Natural killer cell treated with Interleukin-12 subunit alpha and Interleukin-12 subunit beta and Interleukin-15 and Interleukin-18, amount 100 ng/mL, for 72 hours (primary cell): ENCODE data around the gene FLCN. TPM values are rescaled to one million over a fixed set of nuclear protein-coding genes. Genes with fewer than 3 reads are reported as not detected.

ENCODE experiments used
- ATAC-seq, 2 donors: fragments of 150-1000 bp; cut with Tn5 transposase in 1 of 2; sonication (Bioruptor Pico), chemical (Tn5 transposase) in 1 of 2; 2 replicates each; pipeline ENCODE4 v1.10.0; 2021
- DNase-seq: peaks from one replicate; pipeline ENCODE4 v3.0.0; 2022; ENCODE audit warnings: low spot score
- H3K27ac Mint-ChIP-seq, 2 donors: 1 replicate in 1 of 2; 2 replicates in 1 of 2; pipeline ENCODE4 v1.8.0; 2022; ENCODE audit warnings: mixed read lengths in 2 of 2, mild to moderate bottlenecking in 1 of 2, moderate library complexity in 1 of 2
- H3K27me3 Mint-ChIP-seq, 2 donors: 1 replicate in 1 of 2; 2 replicates in 1 of 2; pipeline ENCODE4 v1.8.0; 2022; ENCODE audit warnings: mixed read lengths in 2 of 2
- H3K36me3 Mint-ChIP-seq: one replicate; pipeline ENCODE4 v1.8.0; 2022; ENCODE audit warnings: mixed read lengths
- H3K4me1 Mint-ChIP-seq, 2 donors: 1 replicate in 1 of 2; 2 replicates in 1 of 2; pipeline ENCODE4 v1.8.0; 2022; ENCODE audit warnings: low read depth in 2 of 2, mixed read lengths in 2 of 2, mild to moderate bottlenecking in 1 of 2
- H3K4me3 Mint-ChIP-seq: one replicate; pipeline ENCODE4 v1.8.0; 2022; ENCODE audit warnings: mixed read lengths
- H3K9me3 Mint-ChIP-seq: 2 replicates; pipeline ENCODE4 v1.8.0; 2022; ENCODE audit warnings: mixed read lengths
- total RNA-seq, 2 donors: library from RNA; stranded (reverse); gene quantifications; one replicate each; pipeline ENCODE4 v1.2.3, GENCODE V29; 2022

Gene FLCN
- total RNA-seq, 2 donors from 2014 or later, result 41.2 to 43.8 TPM

DNA sequence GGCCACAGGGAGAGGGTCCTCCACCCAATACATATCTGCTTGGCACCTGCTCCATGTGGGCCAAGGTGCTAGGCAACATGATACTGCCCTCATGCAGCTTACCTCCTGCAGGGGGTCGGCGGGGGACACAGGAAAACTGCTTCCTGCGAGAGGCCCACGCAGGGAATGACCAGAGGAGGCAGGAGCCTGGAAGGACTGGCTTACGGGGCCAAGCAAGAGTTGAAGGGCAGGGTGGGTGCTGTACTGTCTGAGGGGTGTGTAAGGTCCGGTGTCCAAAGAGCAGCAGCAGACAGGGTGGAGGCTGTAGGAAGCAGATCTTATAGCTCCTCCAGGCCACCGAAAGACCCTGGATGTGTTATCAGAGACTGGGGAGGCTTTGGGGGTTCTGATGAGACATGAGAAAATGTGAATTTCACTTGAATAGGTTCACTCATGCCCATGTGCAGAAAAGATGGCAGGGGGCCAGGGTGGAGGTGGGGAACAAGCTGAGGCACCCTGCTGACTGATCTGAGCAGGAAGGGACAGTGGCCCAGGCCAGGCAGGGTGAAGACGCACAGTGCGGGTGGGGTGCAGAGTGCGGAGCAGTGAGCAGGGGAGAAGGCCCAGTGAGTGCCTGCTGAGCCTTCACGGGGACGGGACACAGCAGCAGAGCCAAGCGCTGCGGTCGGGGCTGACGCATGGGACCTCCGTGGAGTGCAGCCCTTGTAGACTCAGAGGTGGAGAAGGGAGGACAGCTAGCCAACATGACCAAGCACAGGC, 8.3 kb downstream of the FLCN start:
- no peaks in the 10 kb centered on the region for H3K27me3 Mint-ChIP-seq
- peaks cover 11% of the 10 kb centered on the region for H3K36me3 Mint-ChIP-seq
- DNase-seq (no peak), ATAC-seq (no peak)
- H3K4me1 Mint-ChIP-seq, result peaks cover 0 to 10% of the 10 kb centered on the region in 2 donors
- no peaks in the 10 kb centered on the region for H3K9me3 Mint-ChIP-seq
- no peak overlapping the region for H3K4me3 Mint-ChIP-seq
- H3K27ac Mint-ChIP-seq, result no peak overlapping the region

DNA sequence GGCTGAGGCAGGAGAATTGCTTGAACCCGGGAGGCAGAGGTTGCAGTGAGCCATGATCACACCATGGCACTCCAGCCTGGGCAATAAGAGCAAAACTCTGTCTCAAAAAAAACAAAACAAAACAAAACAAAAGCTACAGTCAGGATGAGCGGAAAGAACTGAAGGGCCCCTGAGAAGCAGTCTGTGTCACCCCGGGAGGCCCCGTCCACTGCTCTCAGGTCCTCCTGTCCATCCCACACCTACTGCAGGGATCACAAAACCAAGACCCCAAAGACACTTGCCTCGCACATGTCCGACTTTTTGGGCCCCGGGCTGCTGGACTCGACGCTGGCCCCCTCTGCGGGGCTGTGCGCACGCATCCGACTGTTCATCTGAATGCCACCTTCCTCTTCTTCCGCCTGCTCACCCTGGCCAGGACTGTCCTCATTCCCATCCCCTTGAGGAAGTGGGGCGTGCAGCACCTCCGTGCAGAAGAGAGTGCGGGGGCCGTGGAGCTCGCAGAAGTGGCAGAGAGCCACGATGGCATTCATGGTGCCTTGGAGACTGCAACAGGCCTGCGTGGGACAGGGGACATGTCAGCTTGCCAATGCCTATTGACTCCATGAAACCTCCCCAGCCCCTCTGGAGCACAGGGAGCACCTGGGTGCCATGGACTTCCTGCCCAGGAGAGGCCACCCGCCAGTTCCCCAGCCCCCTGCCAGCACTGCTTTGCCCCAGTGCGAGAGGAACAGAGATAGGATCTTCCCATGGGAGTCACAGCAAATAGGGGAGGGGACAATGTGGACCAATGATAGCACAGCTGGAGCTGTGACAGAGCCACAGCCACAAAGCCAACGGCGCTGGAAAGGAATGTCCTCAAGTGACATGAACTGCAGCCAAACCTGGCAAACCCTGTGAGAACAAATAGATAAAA, 9.1 kb downstream of the FLCN start:
- ATAC-seq (no peak), DNase-seq (no peak)
- H3K36me3 Mint-ChIP-seq, result peaks cover 11% of the 10 kb centered on the region
- H3K27me3 Mint-ChIP-seq, result no peaks in the 10 kb centered on the region
- peaks cover 0 to 10% of the 10 kb centered on the region in 2 donors for H3K4me1 Mint-ChIP-seq
- H3K27ac Mint-ChIP-seq, result no peak overlapping the region
- H3K4me3 Mint-ChIP-seq, result no peak overlapping the region
- no peaks in the 10 kb centered on the region for H3K9me3 Mint-ChIP-seq

DNA sequence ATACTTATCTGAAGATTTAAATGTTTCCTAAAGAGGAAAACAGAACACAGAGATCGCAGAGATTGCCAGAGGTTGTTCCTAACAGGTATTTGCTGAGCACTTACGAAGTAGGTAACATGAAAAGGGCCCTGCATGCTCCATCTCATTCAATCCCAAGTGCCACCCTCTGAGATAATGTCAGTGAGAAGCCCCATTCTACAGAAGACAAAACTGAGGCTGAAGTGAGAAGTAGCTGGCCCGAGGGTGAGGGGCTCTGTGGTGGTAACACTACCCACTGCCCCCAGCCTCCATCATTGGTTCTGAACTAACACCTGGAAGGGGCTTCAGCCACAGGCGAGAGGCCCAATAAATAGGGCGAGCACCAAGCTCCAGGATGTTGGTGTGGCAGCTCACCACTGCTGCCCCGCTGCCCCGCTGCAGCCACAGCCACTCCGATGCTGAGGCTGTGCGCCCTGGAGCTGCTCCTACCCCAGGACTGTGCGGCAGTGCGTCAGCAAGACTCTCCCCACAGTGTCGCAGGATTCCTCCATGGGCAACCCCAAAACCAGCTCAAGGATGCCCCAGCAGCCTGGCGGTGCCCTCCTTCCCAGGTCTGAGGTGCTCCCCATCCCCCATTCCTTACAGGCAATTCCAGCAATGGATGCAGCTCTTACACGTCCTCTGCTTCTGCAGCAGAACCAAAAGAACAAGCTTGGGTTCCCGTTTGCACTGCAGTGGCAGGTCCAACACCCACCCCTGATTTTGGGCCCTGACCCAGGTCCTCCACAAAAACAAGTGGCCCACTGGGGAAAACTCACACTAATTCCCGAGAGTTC, 10.3 kb downstream of the FLCN start:
- DNase-seq (no peak), ATAC-seq (no peak)
- peaks cover 11% of the 10 kb centered on the region for H3K36me3 Mint-ChIP-seq
- H3K4me1 Mint-ChIP-seq, result peaks cover 0 to 8% of the 10 kb centered on the region in 2 donors
- H3K9me3 Mint-ChIP-seq, result no peaks in the 10 kb centered on the region
- no peak overlapping the region for H3K4me3 Mint-ChIP-seq
- H3K27ac Mint-ChIP-seq, result no peak overlapping the region
- H3K27me3 Mint-ChIP-seq, result no peaks in the 10 kb centered on the region

DNA sequence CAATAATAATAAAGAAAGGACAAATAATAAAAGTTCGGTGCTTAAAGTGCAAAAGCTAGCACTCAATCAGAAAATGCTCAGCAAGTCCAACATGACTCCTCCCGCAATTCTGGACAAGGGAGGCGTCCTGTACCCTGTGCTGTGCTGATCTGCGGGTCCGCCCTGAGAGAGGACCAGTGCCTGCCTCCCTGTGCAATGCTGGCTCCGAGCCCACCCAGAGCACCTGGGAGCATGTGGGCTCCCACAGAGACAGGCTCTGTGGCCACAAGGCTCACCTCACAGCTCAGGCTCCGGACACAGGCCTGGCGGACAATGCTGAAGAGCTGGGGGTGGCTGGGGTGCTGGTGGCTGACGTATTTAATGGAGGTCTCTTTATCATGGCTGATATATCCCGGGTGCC, 11.1 kb downstream of the FLCN start:
- no peak for ATAC-seq
- no peak for DNase-seq
- Mint-ChIP-seq H3K4me3 (no peak overlapping the region), H3K36me3 (peaks cover 11% of the 10 kb centered on the region), H3K9me3 (no peaks in the 10 kb centered on the region), H3K27ac (no peak overlapping the region), H3K27me3 (no peaks in the 10 kb centered on the region), H3K4me1 (peaks cover 0 to 6% of the 10 kb centered on the region in 2 donors)

DNA sequence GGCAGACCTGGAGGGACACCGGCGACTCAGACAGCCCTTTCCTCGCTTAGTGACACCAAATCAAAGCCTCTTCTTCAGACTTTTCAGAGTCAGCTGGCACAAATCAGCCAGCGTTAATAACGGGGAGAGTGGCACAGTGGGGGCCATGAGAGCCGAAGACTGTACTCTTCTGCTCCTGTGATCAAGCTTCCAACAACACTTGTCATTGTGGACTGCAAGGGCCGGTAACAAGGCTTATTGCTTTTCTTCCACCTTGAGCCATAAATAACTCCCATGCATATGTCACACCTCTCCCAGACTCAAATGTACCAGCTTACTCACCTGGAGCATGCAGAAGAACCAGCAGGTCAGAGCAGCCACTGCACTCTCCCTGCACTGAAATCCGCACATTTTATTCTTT, 12.8 kb downstream of the FLCN start:
- no peak for DNase-seq
- H3K9me3 Mint-ChIP-seq, result no peaks in the 10 kb centered on the region
- no peak overlapping the region for H3K27ac Mint-ChIP-seq
- H3K27me3 Mint-ChIP-seq, result no peaks in the 10 kb centered on the region
- peaks cover 7% of the 10 kb centered on the region for H3K36me3 Mint-ChIP-seq
- H3K4me3 Mint-ChIP-seq, result no peak overlapping the region
- peaks cover 0 to 3% of the 10 kb centered on the region in 2 donors for H3K4me1 Mint-ChIP-seq
- no peak for ATAC-seq

DNA sequence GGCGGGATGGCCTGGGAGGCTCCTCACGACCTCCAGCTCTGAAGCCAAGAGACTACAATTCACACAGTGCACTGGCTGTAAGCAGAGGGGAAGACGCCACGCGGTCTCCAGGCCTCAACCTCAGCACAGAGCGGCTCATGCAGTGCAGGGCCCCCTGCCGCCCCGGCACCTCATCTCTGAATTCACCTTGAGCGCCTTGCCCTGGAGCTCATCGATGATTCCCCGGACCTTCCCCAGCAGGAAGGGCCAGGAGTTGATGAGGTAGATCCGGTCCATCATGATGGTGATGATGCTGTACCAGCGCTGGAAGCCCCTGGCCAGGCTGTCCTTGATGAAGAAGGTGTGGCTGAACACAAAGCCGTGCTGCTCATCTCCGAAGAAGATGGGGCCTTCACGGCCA, 13.2 kb downstream of the FLCN start:
- H3K36me3 Mint-ChIP-seq, result peaks cover 6% of the 10 kb centered on the region
- ATAC-seq (no peak), DNase-seq (no peak)
- no peak overlapping the region for H3K27ac Mint-ChIP-seq
- H3K27me3 Mint-ChIP-seq, result no peaks in the 10 kb centered on the region
- H3K9me3 Mint-ChIP-seq, result no peaks in the 10 kb centered on the region
- H3K4me1 Mint-ChIP-seq, result peaks cover 0 to 3% of the 10 kb centered on the region in 2 donors
- no peak overlapping the region for H3K4me3 Mint-ChIP-seq

DNA sequence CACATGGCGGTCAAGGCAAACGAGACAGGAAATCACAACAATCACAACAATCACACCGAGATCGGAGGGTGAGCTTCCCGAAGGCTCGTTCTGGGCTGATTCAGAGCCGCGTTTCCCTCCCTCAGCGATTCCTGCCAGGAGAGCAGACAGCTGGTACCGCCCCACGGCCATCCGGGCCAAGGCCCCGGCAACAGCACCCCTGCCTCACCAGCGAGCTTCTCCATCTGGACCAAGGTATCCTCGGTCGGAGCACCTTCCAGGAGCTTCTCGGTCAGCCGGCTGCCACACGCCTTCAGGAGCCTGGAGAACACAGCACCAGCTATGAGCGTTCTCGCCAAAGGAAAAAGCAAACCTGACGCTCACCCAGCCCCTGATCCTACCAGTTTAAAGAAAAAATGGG, 15.6 kb downstream of the FLCN start:
- no peak overlapping the region for H3K4me3 Mint-ChIP-seq
- H3K27me3 Mint-ChIP-seq, result no peaks in the 10 kb centered on the region
- peaks cover 0 to 3% of the 10 kb centered on the region in 2 donors for H3K4me1 Mint-ChIP-seq
- peaks cover 16% of the 10 kb centered on the region for H3K36me3 Mint-ChIP-seq
- no peaks in the 10 kb centered on the region for H3K9me3 Mint-ChIP-seq
- ATAC-seq (no peak), DNase-seq (no peak)
- H3K27ac Mint-ChIP-seq, result no peak overlapping the region

DNA sequence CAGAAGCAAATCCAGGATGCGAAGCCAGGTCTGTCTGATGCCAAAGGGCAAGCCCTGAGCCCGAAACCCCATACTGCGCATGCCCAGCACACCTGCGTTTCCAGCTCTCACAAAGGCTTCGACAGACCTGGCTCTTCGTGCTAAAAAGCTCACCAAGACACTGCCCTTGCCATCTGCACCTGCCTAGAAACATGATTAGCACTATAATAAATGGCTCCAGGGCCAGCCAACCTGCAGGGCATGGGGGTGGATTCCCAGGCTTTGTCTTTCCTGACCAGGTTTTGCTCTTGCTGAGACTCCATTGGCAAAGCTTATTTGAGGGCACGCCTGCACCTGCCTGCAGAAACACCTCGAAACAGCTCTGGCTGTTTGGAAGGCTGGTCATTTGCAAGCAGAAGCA, 16.4 kb downstream of the FLCN start:
- Mint-ChIP-seq H3K4me3 (no peak overlapping the region), H3K36me3 (peaks cover 16% of the 10 kb centered on the region), H3K9me3 (no peaks in the 10 kb centered on the region), H3K27me3 (no peaks in the 10 kb centered on the region), H3K27ac (no peak overlapping the region), H3K4me1 (peaks cover 0 to 3% of the 10 kb centered on the region in 2 donors)
- no peak for ATAC-seq
- DNase-seq, result no peak

DNA sequence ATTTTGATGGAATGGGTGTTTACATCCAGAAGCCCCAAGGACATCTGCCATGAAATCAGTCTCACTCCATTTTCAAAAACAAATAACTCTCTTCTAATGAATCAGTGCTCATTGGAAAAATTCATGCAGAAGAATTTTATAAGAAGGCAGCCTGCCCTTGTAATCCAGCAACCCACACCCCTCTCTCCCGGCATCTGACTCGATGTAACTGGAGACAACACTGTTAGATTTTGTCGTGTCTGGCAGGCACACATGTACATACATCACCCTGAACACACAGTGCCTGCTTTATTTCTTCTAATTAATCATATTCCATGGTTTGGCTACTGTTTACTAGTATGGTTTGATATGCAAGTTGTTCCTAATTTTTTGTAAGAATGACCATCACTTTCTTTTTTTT, 19.0 kb downstream of the FLCN start:
- Mint-ChIP-seq H3K27ac (no peak overlapping the region), H3K36me3 (peaks cover 11% of the 10 kb centered on the region), H3K4me3 (no peak overlapping the region), H3K4me1 (no peaks in the 10 kb centered on the region), H3K9me3 (no peaks in the 10 kb centered on the region), H3K27me3 (no peaks in the 10 kb centered on the region)
- ATAC-seq (no peak), DNase-seq (no peak)

DNA sequence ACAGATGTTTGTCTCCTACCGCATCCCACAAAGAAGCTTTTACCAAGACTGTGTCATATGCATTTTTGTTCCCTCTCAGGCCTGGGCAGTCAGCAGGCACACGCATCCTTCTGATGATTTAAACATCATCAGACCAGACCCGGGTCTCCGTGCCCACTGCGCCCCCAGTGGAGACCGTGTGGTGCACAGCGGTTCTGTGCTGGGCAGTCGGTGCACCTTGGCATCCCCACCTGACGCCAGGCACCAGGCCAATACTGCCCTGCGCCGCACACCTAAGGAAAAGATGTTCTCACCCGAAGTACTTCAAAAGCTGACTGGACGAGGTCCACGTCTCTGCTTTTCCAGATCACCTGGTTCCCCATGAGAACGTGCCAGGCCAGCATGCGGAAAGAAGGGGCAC, 20.2 kb downstream of the FLCN start:
- Mint-ChIP-seq H3K4me3 (no peak overlapping the region), H3K9me3 (no peaks in the 10 kb centered on the region), H3K4me1 (no peaks in the 10 kb centered on the region), H3K27me3 (no peaks in the 10 kb centered on the region), H3K36me3 (peaks cover 11% of the 10 kb centered on the region), H3K27ac (no peak overlapping the region)
- ATAC-seq, result peak in 1 of 2 donors; percentile 21
- DNase-seq, result no peak

DNA sequence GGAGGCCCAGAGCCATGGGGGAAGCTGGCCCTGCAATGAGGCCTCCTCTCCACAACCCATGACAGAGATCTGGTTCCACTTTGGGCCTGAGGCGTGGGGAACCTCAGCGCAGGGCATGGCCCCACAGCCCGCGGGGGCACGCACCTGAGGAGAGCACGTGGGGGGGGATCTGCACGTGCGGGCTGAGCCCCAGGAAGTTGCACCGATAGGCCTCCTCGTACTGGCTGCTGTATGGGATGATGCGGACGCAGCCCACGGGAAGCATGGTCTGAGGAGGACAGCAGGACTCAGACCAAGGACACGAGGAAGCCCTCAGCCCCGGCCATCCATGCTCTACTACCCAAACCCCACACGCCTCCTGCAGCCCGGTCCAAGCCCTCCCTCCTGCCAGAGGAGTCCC, 20.7 kb downstream of the FLCN start:
- Mint-ChIP-seq H3K4me3 (no peak overlapping the region), H3K9me3 (no peaks in the 10 kb centered on the region), H3K4me1 (no peaks in the 10 kb centered on the region), H3K36me3 (peaks cover 11% of the 10 kb centered on the region), H3K27me3 (no peaks in the 10 kb centered on the region), H3K27ac (no peak overlapping the region)
- ATAC-seq (peak in 1 of 2 donors; percentile 48), DNase-seq (no peak)

DNA sequence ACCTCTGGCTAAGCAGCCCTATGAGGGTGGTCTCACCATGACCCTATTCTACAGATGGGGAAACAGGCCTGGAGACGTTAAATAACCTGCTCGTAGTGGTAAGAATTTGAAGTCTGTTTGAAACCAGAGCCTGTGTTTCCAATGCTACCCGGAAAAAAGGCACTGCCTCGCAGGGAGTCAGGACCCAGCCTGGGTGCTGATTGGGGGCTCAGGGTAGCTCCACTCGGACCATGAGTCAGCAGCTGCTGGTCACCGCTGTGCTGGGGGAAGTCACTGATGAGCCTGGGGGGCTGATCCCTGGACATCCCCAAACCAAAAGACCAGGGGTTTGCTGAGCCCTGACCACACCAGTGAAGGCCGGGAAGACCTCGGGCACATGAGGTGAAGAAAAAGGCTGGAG, 21.4 kb downstream of the FLCN start:
- H3K9me3 Mint-ChIP-seq, result no peaks in the 10 kb centered on the region
- H3K36me3 Mint-ChIP-seq, result peaks cover 11% of the 10 kb centered on the region
- no peak overlapping the region for H3K27ac Mint-ChIP-seq
- ATAC-seq (no peak), DNase-seq (no peak)
- H3K4me1 Mint-ChIP-seq, result no peaks in the 10 kb centered on the region
- H3K4me3 Mint-ChIP-seq, result no peak overlapping the region
- H3K27me3 Mint-ChIP-seq, result no peaks in the 10 kb centered on the region

DNA sequence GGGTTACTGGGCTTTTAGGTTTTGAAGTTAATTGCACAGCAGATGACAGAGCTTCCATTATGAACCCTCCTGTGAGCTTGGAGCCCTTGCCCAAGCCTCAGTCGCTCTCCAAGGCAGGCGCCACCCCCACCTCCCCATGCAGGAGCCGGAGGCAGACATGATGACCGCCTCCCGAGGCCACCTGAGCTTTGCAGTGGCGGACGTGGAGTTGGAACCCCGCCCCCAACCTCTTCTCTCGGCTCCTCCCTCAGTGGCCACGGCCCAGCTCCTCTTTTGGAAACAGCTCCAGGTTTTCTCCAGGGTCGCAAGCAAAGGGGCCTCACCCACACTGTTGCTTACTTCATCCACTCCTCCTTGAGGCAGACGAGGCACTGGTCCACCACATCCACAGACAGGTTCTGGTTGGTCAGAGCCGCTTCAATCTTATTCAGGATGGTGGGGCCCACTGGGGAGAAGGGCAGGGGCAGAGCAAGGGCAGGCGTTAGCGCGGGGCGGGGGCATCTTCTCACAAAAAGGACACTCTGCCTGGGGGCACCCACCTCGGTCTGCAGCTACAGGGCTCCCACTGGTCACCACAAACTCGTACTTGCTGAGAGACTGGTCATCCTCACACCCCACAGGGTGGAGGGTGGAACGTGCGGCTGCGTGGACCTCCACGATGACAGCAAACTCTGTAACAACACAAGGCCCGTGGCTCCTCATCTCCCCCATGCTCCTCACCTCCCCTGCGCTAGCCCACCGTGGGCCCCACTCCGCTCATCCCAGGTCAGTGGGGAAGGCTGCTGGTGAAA, 22.1 kb downstream of the FLCN start:
- Mint-ChIP-seq H3K4me1 (no peaks in the 10 kb centered on the region), H3K4me3 (no peak overlapping the region), H3K9me3 (no peaks in the 10 kb centered on the region), H3K27me3 (no peaks in the 10 kb centered on the region), H3K27ac (no peak overlapping the region), H3K36me3 (peaks cover 11% of the 10 kb centered on the region)
- ATAC-seq (no peak), DNase-seq (no peak)
